Neural progenitor cell (in vitro differentiated cells): ENCODE data around the gene NLRP6. TPM values are rescaled to one million over a fixed set of nuclear protein-coding genes. Genes with fewer than 3 reads are reported as not detected.
A peak's percentile ranks its signal among the peaks of the same experiment; 100 is the strongest.

Experiments
- DNase-seq: peaks from one replicate; pipeline ENCODE4 v3.0.0-alpha.2; 2016; ENCODE audit warnings: low spot score
- H2AFZ ChIP-seq: fragments of 200-600 bp; sonication (generic); replicated peaks from 2 replicates; pipeline ENCODE4 v1.6.1; 2016; ENCODE audit warnings: antibody characterized with exemption
- H3F3A ChIP-seq: fragments of 200-600 bp; sonication (generic); 2 replicates; pipeline ENCODE4 v1.6.1; 2016; ENCODE audit warnings: antibody characterized with exemption, low read depth
- H3K27ac ChIP-seq: fragments of 200-600 bp; sonication (generic); 2 replicates; pipeline ENCODE4 v1.5.1; 2016; ENCODE audit warnings: mild to moderate bottlenecking
- H3K27me3 ChIP-seq: fragments of 200-600 bp; sonication (generic); 2 replicates; pipeline ENCODE4 v1.6.1; 2016; ENCODE audit warnings: mild to moderate bottlenecking, moderate library complexity
- H3K36me3 ChIP-seq: fragments of 200-600 bp; sonication (generic); 2 replicates; pipeline ENCODE4 v1.5.1; 2016
- H3K4me1 ChIP-seq: fragments of 200-600 bp; sonication (generic); 2 replicates; pipeline ENCODE4 v1.6.1; 2016; ENCODE audit warnings: mixed run types
- H3K4me2 ChIP-seq: fragments of 200-600 bp; sonication (generic); 2 replicates; pipeline ENCODE4 v1.6.1; 2016
- H3K4me3 ChIP-seq: fragments of 200-600 bp; sonication (generic); 2 replicates; pipeline ENCODE4 v1.5.1; 2016
- H3K79me2 ChIP-seq: fragments of 200-600 bp; sonication (generic); 2 replicates; pipeline ENCODE4 v1.6.1; 2016; ENCODE audit warnings: low read depth
- H3K9ac ChIP-seq: fragments of 200-600 bp; sonication (generic); 2 replicates; pipeline ENCODE4 v1.6.1; 2016
- H3K9me3 ChIP-seq: fragments of 200-600 bp; sonication (generic); 2 replicates; pipeline ENCODE4 v1.5.1; 2016; ENCODE audit warnings: low read depth
- H4K20me1 ChIP-seq: fragments of 200-600 bp; sonication (generic); 2 replicates; pipeline ENCODE4 v1.6.1; 2016; ENCODE audit warnings: low read depth
- H3K27ac Mint-ChIP-seq: 3 replicates; pipeline ENCODE4 v1.8.0; 2021; ENCODE audit warnings: mixed read lengths
- H3K27me3 Mint-ChIP-seq: 2 replicates; pipeline ENCODE4 v1.8.0; 2022; ENCODE audit warnings: low read depth, mild to moderate bottlenecking, inconsistent platforms, moderate library complexity, mixed read lengths; ENCODE audit not compliant: insufficient read depth
- H3K36me3 Mint-ChIP-seq: 3 replicates; pipeline ENCODE4 v1.8.0; 2021; ENCODE audit warnings: mixed read lengths
- H3K4me1 Mint-ChIP-seq: 3 replicates; pipeline ENCODE4 v1.8.0; 2021; ENCODE audit warnings: mixed read lengths
- H3K4me3 Mint-ChIP-seq: 3 replicates; pipeline ENCODE4 v1.8.0; 2021; ENCODE audit warnings: mild to moderate bottlenecking, moderate library complexity, mixed read lengths
- H3K9me3 Mint-ChIP-seq: 3 replicates; pipeline ENCODE4 v1.8.0; 2020; ENCODE audit warnings: mixed read lengths
- EZH2 ChIP-seq: fragments of 200-600 bp; sonication (generic); IDR thresholded peaks from 2 replicates; pipeline ENCODE4 v1.6.1; 2017; ENCODE audit warnings: antibody characterized with exemption, mild to moderate bottlenecking, moderate library complexity
- EZH2phosphoT487 ChIP-seq: fragments of 200-600 bp; sonication (generic); IDR thresholded peaks from 2 replicates; pipeline ENCODE4 v1.6.1; 2017; ENCODE audit warnings: antibody characterized with exemption
- total RNA-seq: library from RNA; depleted of rRNA; stranded (reverse); fragments of >200 nt; gene quantifications from 2 replicates; pipeline ENCODE4 v1.2.3, GENCODE V29; 2015; ENCODE audit warnings: low replicate concordance
- TF ChIP-seq, protein P1 (sequence below): fragments of 200-600 bp; sonication (generic); IDR thresholded peaks from 2 replicates; pipeline ENCODE4 v1.5.1; 2017; ENCODE audit warnings: antibody characterized with exemption, mild to moderate bottlenecking

NLRP6 gene
- total RNA-seq, 1 donor from 2014 or later, result not detected

DNA sequence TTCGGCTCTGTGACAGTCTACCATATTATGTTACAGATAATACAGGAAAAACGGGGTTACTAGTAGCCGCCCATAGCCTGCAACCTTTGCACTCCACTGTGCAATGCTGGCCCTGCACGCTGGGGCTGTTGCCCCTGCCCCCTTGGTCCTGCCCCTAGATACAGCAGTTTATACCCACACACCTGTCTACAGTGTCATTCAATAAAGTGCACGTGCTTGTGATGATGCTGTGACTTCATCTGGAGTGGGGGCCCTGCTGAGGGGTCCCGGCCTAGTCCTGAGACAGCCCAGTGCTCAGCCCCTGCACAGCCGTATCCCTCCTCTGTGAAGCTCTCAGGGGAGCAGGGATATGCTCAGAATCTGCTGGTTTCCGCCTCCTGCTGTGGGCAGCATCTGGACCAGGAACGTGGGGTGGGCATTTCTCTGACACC is 36.9 kb downstream of the NLRP6 start:
- Mint-ChIP-seq H3K27ac (no peak overlapping the region), H3K27me3 (peaks cover 12% of the 10 kb centered on the region), H3K9me3 (no peaks in the 10 kb centered on the region), H3K4me1 (peaks cover 47% of the 10 kb centered on the region), H3K36me3 (no peaks in the 10 kb centered on the region), H3K4me3 (peak overlapping the region; percentile 64)
- Histone ChIP-seq H3K4me1 (peaks cover 58% of the 10 kb centered on the region), H3K9ac (no peak overlapping the region), H3K4me3 (peak overlapping the region; percentile 31), H3K79me2 (no peaks in the 10 kb centered on the region), H3K36me3 (no peaks in the 10 kb centered on the region), H3K4me2 (peak overlapping the region; percentile 84), H3K9me3 (no peaks in the 10 kb centered on the region), H3K27me3 (peaks cover 50% of the 10 kb centered on the region), H2AFZ (no peak overlapping the region), H3F3A (peaks cover 42% of the 10 kb centered on the region), H3K27ac (no peak overlapping the region), H4K20me1 (no peaks in the 10 kb centered on the region)
- TF ChIP-seq, protein P1, sequence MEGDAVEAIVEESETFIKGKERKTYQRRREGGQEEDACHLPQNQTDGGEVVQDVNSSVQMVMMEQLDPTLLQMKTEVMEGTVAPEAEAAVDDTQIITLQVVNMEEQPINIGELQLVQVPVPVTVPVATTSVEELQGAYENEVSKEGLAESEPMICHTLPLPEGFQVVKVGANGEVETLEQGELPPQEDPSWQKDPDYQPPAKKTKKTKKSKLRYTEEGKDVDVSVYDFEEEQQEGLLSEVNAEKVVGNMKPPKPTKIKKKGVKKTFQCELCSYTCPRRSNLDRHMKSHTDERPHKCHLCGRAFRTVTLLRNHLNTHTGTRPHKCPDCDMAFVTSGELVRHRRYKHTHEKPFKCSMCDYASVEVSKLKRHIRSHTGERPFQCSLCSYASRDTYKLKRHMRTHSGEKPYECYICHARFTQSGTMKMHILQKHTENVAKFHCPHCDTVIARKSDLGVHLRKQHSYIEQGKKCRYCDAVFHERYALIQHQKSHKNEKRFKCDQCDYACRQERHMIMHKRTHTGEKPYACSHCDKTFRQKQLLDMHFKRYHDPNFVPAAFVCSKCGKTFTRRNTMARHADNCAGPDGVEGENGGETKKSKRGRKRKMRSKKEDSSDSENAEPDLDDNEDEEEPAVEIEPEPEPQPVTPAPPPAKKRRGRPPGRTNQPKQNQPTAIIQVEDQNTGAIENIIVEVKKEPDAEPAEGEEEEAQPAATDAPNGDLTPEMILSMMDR, result no peak
- TF ChIP-seq EZH2phosphoT487 (no peak), EZH2 (no peak)
- DNase-seq, result no peak

DNA sequence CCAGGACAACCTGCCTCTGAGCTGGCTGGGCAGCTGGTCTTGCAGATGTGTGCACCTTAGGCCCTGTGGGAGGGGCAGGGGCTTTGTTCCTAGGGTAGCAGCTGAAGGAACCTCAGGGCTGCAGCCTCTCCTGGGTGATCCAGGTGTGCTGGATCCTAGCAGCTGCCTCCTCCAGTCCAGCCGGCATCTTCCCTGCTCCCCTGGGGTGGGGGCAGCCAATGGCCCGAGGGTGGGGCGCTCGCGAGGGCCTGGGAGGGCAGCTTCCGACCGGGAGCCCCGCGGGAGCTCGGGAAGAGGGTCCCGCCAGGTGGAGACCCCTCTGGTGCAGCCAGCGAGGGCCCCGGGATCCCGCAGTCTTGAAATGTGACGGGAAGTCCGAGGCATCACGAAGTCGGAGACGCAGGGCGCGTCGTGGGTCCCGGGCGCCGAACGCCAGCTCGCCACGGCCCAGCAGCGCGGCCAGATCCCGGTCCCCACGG is 37.3 kb downstream of the NLRP6 start:
- Histone ChIP-seq H3K9ac (no peak overlapping the region), H3K27ac (no peak overlapping the region), H3F3A (peaks cover 46% of the 10 kb centered on the region), H4K20me1 (no peaks in the 10 kb centered on the region), H3K4me2 (peak overlapping the region; percentile 84), H3K27me3 (peaks cover 50% of the 10 kb centered on the region), H3K9me3 (no peaks in the 10 kb centered on the region), H3K4me3 (peak overlapping the region; percentile 31), H3K4me1 (peaks cover 58% of the 10 kb centered on the region), H2AFZ (no peak overlapping the region), H3K36me3 (no peaks in the 10 kb centered on the region), H3K79me2 (no peaks in the 10 kb centered on the region)
- TF ChIP-seq EZH2, result no peak
- TF ChIP-seq, protein P1, result no peak
- Mint-ChIP-seq H3K4me1 (peaks cover 52% of the 10 kb centered on the region), H3K4me3 (peak overlapping the region; percentile 38), H3K36me3 (no peaks in the 10 kb centered on the region), H3K9me3 (no peaks in the 10 kb centered on the region), H3K27ac (no peak overlapping the region), H3K27me3 (peaks cover 12% of the 10 kb centered on the region)
- no peak for DNase-seq

DNA sequence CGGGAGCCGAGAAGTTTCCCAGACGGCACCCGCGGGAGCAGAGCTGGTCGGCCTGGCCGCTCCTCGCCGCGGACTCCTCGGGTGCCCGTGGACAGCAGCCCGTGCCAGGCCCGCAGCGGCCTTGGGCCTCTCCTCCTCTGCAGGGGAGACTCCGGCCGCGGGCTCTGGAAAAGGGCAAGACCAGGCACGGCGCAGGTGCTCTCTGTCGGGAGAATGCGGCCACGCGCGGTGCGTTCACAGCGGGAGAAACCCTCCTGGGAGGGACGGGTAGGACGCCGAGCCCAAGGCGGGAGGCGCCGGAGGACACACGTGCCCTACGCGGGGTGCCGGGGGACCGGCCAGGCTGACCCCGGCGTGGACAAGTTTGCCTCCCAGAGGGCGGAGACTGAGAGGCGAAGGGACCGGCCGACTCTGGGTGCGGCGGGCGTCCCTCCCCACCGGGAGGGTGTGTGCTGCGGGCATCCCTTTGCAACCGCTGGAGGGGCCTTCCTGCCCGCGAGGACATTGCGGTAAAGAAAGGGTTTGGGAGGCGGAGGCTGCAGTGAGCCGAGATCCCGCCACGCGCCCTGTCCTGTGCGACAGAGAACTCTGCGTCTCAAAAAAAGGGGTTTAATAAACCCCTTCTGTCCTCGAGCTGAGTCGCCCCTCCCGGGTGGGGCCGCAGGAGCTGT is 38.0 kb downstream of the NLRP6 start:
- Mint-ChIP-seq H3K9me3 (no peaks in the 10 kb centered on the region), H3K27ac (no peak overlapping the region), H3K27me3 (peaks cover 12% of the 10 kb centered on the region), H3K4me3 (peak overlapping the region; percentile 78), H3K4me1 (peaks cover 57% of the 10 kb centered on the region), H3K36me3 (no peaks in the 10 kb centered on the region)
- no peaks in the 10 kb centered on the region for H3K36me3 ChIP-seq
- H3K4me3 ChIP-seq, result peak overlapping the region; percentile 31
- H2AFZ ChIP-seq, result no peak overlapping the region
- no peaks in the 10 kb centered on the region for H4K20me1 ChIP-seq
- no peak overlapping the region for H3K27ac ChIP-seq
- peaks cover 50% of the 10 kb centered on the region for H3K27me3 ChIP-seq
- no peaks in the 10 kb centered on the region for H3K9me3 ChIP-seq
- H3K4me2 ChIP-seq, result peak overlapping the region; percentile 84
- H3K79me2 ChIP-seq, result no peaks in the 10 kb centered on the region
- H3F3A ChIP-seq, result peaks cover 47% of the 10 kb centered on the region
- H3K4me1 ChIP-seq, result peaks cover 58% of the 10 kb centered on the region
- no peak overlapping the region for H3K9ac ChIP-seq
- DNase-seq, result peak; percentile 50
- TF ChIP-seq EZH2 (peak; percentile 95), EZH2phosphoT487 (peak; percentile 94)
- TF ChIP-seq, protein P1, result no peak
